GM21367 (cell line): ENCODE data around the gene PDE4D.
"Not testable (repeated sequence)": the region's sequence is repeated elsewhere in the genome, so short reads cannot be mapped to it uniquely, and the experiment has no call there.

Experiments
- ATAC-seq: cut with Tn5 transposase; IDR thresholded peaks from one replicate; pipeline ENCODE4 v1.9.1; 2021; ENCODE audit not compliant: unreplicated experiment

The PDE4D gene

GRCh38 chr5:59800347-59800893 is 93.1 kb downstream of the PDE4D start:
- ATAC-seq, result no peak

GRCh38 chr5:59799668-59800346 is 93.7 kb downstream of the PDE4D start:
- peak; percentile 50 for ATAC-seq

- ATAC-seq, result peak; percentile 78
These were observed 94.5 kb downstream of the PDE4D start for GRCh38 chr5:59798862-59799667.

- ATAC-seq, result no peak
These were observed 98.4 kb downstream of the PDE4D start for GRCh38 chr5:59795141-59795540.

DNA sequence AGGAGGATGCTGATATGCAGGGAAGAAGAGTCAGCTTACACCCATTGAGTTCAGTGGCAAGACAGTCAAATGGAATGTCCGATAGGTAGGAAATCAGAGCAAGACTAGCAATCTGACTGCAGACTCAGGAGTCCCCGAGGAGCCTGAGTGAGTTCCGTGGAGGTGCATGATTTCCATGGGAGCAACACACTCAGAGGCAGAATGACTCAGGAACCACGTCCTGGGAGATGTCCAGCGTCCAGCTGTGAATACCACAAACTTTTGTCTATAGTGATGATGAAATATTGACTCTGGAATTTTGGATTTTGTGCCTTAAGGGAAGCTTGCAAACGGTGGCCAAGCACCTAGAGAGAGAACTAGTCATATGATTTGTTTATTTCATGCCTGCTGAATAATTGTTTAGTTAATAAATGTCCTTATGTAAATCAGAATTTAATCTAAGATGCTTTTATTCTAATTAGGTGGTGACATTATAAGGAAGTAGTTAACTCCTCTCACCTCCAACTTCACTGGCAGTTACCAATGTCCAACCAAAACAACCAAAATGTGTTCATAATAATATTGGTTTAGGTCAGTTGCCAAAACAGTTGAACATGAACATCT is 100.4 kb downstream of the PDE4D start:
- no peak for ATAC-seq

DNA sequence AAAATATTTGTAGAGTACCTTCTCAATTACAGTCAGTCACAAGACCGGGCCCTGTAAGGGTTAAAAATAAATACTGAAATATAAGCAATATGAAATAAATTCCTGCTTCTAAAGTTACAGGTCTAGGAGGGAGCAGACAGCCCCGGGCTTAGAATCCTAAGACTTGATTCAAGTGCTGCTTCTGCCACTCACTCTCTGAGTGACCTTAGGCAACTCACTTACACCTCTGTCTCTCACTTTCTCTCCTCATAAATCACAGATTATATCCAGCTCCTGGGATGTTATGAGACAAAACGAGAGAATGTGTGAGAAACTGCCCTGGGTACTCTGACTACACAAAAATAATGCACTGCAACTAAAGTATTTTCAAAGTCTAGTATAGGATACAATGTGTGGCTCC is 101.9 kb downstream of the PDE4D start:
- no peak for ATAC-seq

DNA sequence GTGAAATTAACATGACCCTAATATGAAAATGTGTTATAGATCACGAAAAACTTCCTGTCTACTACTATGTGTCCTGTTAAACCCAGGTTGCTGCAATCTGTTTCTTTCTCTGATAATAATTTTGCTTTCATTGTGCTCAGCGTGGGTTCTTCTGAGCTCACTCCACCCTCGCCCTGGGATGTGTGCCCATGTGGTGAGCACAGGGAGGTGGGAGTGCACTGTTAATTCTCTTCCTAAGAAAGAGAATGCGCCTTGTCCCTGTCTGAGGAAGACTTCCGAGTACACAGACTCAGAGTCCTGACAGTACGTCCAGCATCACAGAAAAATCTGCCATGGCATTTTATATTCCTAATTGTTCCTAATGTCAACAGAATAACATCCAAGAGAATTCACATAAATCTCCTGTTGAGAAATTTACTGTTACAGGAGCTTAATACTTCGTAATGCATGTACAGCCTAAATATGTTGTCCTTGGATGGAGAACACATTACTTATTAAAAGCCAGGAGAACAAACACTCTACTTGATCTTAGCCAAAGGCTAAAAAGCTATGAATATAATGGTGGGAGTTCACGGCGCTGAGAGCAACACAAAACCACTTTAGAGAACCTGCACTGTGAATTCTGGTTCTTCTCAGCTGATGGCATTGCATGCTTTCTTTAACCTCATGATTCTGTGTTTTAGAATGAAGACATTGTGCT is 102.6 kb downstream of the PDE4D start:
- peak; percentile 18 for ATAC-seq

GRCh38 chr5:59790376-59790775 is 103.2 kb downstream of the PDE4D start:
- peak; percentile 69 for ATAC-seq

DNA sequence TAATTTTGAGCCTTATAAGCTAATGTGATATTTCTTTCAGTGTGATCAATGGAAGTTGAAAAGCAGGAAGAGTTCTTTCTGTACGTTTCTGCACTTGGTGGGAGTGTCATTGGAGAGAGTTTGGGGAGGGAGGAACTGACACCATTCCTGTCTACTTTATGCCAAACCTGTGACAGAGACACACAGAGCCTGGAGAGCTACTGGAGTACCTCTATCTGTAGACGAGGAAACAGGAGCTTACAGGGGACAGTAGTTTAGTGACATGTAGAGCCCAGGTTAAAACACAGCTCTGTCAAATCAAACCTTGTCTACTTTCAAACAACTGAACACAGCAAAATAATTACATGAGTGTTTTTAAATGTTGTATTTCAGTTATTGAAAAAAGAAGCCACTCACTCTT is 103.6 kb downstream of the PDE4D start:
- no peak for ATAC-seq

- no peak for ATAC-seq
These were observed 104.3 kb downstream of the PDE4D start for GRCh38 chr5:59789197-59789596.

GRCh38 chr5:59786334-59786805 is 107.2 kb downstream of the PDE4D start:
- no peak for ATAC-seq

DNA sequence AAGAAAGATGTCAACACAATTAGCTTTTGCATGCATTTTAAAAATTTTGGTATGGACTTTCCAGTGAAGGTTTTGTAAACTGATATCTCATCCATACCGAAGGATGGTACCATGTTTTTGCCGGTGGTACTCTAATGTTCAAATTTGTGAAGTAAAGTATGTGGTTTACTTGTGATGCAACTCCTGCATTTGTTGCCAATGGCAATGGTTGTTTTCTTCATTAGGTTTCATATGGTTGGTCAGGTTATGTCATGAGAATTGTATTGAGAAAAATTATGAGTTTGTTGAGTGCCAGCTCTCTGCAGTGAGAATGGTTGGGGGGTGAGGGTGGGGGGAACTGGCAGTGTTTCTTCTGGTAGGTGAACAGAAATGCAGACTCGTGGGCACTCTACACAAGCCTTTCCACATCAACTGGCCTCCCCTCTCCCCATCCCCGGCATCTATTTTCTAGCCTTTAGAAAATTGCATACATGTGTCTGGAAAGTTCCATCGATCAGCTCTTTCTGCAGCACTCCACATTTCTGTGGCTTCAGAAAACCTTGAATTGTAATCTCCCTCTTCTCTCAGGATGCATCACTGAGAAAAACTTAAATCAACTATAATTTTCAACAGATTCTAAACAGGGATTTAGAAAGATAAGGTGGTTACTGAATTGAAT is 107.7 kb downstream of the PDE4D start:
- ATAC-seq, result no peak

- ATAC-seq, result not testable (repeated sequence)
These were observed 108.8 kb downstream of the PDE4D start for GRCh38 chr5:59784708-59785107.

- ATAC-seq, result no peak
These were observed 110.3 kb downstream of the PDE4D start for GRCh38 chr5:59783264-59783663.

GRCh38 chr5:59782856-59783255 is 110.7 kb downstream of the PDE4D start:
- ATAC-seq, result no peak

DNA sequence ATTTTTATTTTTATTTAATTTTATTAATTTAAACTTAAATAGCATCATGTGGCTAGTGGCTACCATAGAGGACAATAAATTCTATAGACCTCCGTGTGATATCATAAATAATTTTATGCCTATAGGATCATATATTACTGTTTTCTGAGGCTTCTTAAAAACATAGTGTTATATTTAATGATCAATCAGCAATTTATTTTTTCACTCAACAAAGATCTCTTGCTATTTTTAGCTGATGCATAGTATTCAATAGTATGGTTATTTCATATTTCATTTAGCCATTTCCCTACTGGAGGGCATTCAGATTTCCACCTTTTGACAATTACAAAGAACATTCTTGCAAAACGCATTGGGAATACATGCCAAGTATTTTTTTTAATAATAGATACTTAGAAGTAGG is 114.1 kb downstream of the PDE4D start:
- no peak for ATAC-seq

GRCh38 chr5:59777028-59777427 is 116.5 kb downstream of the PDE4D start:
- no peak for ATAC-seq

GRCh38 chr5:59773294-59773693 is 120.2 kb downstream of the PDE4D start:
- no peak for ATAC-seq

DNA sequence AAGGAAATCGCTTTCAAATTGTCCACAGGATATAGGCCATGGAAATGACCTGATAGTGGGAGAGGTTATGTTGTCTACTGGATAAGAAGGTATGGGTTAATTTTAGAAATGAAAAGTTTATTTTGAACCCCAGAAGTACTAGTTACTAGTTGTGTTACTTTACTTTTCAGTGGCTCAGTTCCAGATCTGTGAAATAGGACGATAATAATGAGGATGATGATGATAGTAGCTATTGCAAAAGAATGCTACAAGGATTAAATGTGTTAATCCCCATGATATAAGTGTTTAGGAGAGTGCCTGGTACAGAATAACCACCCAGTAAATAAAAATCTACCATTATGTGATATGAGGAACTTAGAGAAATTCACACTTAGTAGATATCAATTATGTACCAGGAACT is 120.8 kb downstream of the PDE4D start:
- ATAC-seq, result no peak

- ATAC-seq, result no peak
These were observed 121.3 kb downstream of the PDE4D start for GRCh38 chr5:59772206-59772605.

GRCh38 chr5:59770953-59771352 is 122.6 kb downstream of the PDE4D start:
- no peak for ATAC-seq
